ENCODE data around the gene FLYWCH1. TPM values are rescaled to one million over a fixed set of nuclear protein-coding genes. Genes with fewer than 3 reads are reported as not detected.

The FLYWCH1 gene
- total and polyA plus RNA-seq, 2 of the 8 experiments (the other 6 are each of a cell fraction or from before 2014, with no cell fraction given) = 12.4 to 23.5 TPM

- no peak overlapping the region for H3K56ac ChIP-seq (replicated peaks; ENCODE audit: insufficient read length, low read depth, low read length)
- H3K79me2 ChIP-seq (ENCODE audit: control insufficient read depth in 1 of 2, insufficient read depth in 2 of 2, low read length in 2 of 2) = no peaks in the 10 kb centered on the region
- TF ChIP-seq, protein P1, sequence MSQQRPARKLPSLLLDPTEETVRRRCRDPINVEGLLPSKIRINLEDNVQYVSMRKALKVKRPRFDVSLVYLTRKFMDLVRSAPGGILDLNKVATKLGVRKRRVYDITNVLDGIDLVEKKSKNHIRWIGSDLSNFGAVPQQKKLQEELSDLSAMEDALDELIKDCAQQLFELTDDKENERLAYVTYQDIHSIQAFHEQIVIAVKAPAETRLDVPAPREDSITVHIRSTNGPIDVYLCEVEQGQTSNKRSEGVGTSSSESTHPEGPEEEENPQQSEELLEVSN (IDR thresholded peaks at IDR 0.05) = peak; percentile 7; the same call in 1 of the 2 replicates
- TF ChIP-seq, protein P2, sequence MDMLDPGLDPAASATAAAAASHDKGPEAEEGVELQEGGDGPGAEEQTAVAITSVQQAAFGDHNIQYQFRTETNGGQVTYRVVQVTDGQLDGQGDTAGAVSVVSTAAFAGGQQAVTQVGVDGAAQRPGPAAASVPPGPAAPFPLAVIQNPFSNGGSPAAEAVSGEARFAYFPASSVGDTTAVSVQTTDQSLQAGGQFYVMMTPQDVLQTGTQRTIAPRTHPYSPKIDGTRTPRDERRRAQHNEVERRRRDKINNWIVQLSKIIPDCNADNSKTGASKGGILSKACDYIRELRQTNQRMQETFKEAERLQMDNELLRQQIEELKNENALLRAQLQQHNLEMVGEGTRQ (IDR thresholded peaks at IDR 0.05; ENCODE audit: low read length) = no peak
- no peak overlapping the region; the same call in 1 of the 2 replicates for H2BK20ac ChIP-seq (ENCODE audit: low read length)
- peak overlapping the region; percentile 68; the same call in 1 of the 2 replicates for H2BK12ac ChIP-seq (ENCODE audit: low read depth, low read length)
- no peak overlapping the region; the same call in 1 of the 2 replicates for H2BK15ac ChIP-seq (ENCODE audit: low read length)
- peaks cover 3 to 26% (median 19%) of the 10 kb centered on the region in 4 experiments for H3K4me1 ChIP-seq (replicated peaks in 1 of 4; ENCODE audit: control insufficient read depth in 3 of 4, insufficient read depth in 4 of 4, low read length in 3 of 4)
- H3K27me3 ChIP-seq (replicated peaks in 1 of 4; ENCODE audit: control insufficient read depth in 3 of 4, extremely low read depth in 1 of 4, insufficient read depth in 3 of 4, low read length in 3 of 4) = no peaks in the 10 kb centered on the region; a peak in 1 of 7 replicates
- H3K4me2 ChIP-seq (ENCODE audit: insufficient read depth in 1 of 2, low read depth in 2 of 2, low read length in 2 of 2) = peak overlapping the region in 1 of 2 experiments; percentile 34; a peak in 2 of 4 replicates
- FAIRE-seq (no peak), DNase-seq (ENCODE audit: low read depth in 1 of 2, low spot score in 2 of 2) (no peak)
- POLR2A ChIA-PET (ENCODE audit: partially characterized antibody) = interaction anchor here (1.2 kb wide), 1 partner anchor 9 kb away, joined by 3 read pairs; the partner anchor contains the start of gene KREMEN2
- H3K4me3 ChIP-seq (ENCODE audit: extremely low read depth in 1 of 4, insufficient read depth in 2 of 4, low read depth in 3 of 4, low read length in 4 of 4) = no peak overlapping the region
- H4K20me1 ChIP-seq (replicated peaks in 1 of 2; ENCODE audit: control insufficient read depth in 1 of 2, insufficient read depth in 2 of 2, low read length in 2 of 2) = no peaks in the 10 kb centered on the region
- H2AK5ac ChIP-seq (ENCODE audit: low read depth, low read length) = peak overlapping the region; percentile 48; the same call in 1 of the 2 replicates
- no peak overlapping the region for H3K23ac ChIP-seq (ENCODE audit: insufficient read length)
- no peak overlapping the region for H3K14ac ChIP-seq (ENCODE audit: insufficient read length)
- H3K9me3 ChIP-seq (ENCODE audit: insufficient read depth in 2 of 2, low read depth in 1 of 2, low read length in 1 of 2) = no peaks in the 10 kb centered on the region
- peak overlapping the region; percentile 60; the same call in 1 of the 2 replicates for H2BK5ac ChIP-seq (ENCODE audit: low read depth, low read length)
- peak overlapping the region; percentile 38; the same call in 1 of the 2 replicates for H3K18ac ChIP-seq (ENCODE audit: extremely low read depth, low read length)
- H2AFZ ChIP-seq (ENCODE audit: low read length) = no peak overlapping the region
- H3K4ac ChIP-seq (replicated peaks; ENCODE audit: insufficient read length, low read depth, low read length) = peak overlapping the region; percentile 47
- H4K5ac ChIP-seq (ENCODE audit: insufficient read length, low read depth, low read length) = peak overlapping the region; percentile 25
- no peak overlapping the region; a peak in 1 of 7 replicates for H3K9ac ChIP-seq (replicated peaks in 1 of 4; ENCODE audit: extremely low read depth in 1 of 4, low read depth in 3 of 4, low read length in 3 of 4)
- 89% methylated on average over 13 of the region's 26 CpGs; no CpG with 5 or more reads in 1 of the 2 experiments for WGBS, 2 experiments (ENCODE audit: extremely low coverage in 1 of 2, insufficient coverage in 1 of 2, insufficient read length in 1 of 2, insufficient replicate concordance in 2 of 2, low coverage in 1 of 2, low lambda C conversion rate in 2 of 2, missing lambda C conversion rate in 1 of 2)
- CTCF ChIA-PET (ENCODE audit: partially characterized antibody) = interaction anchor here (1.7 kb wide), 1 partner anchor 13 kb away, joined by 4 read pairs; no protein-coding TSS in a partner anchor
- H2BK120ac ChIP-seq (replicated peaks; ENCODE audit: low read depth, low read length) = no peak overlapping the region
- 0 out of 2 replicates have a peak overlapping the region, but pooled peaks have one; percentile 48 for H4K8ac ChIP-seq (ENCODE audit: extremely low read depth, insufficient read depth, low read length)
- no peak overlapping the region for H3K27ac ChIP-seq (ENCODE audit: low read depth, low read length)
- no peaks in the 10 kb centered on the region for H3K79me1 ChIP-seq (ENCODE audit: low read depth, low read length)
- no peaks in the 10 kb centered on the region; the same call in 1 of the 2 replicates for H3K23me2 ChIP-seq (ENCODE audit: low read depth, low read length)
- H3K36me3 ChIP-seq (ENCODE audit: control insufficient read depth in 2 of 4, insufficient read depth in 4 of 4, low read length in 3 of 4) = no peaks in the 10 kb centered on the region
- H4K91ac ChIP-seq (replicated peaks; ENCODE audit: insufficient read length, low read length) = peak overlapping the region; percentile 17
Observed at GRCh38 chr16:2954656-2955381, 43.1 kb downstream of the FLYWCH1 start.

Measured in H1 (cell line).